Dermis microvascular lymphatic vessel endothelial cell (primary cell): ENCODE measurements around the gene CEP112. TPM values are rescaled to one million over a fixed set of nuclear protein-coding genes. Genes with fewer than 3 reads are reported as not detected.
"Not testable (repeated sequence)": the region's sequence is repeated elsewhere in the genome, so short reads cannot be mapped to it uniquely, and the experiment has no call there.

Experiments
- DNase-seq, 2 donors: peaks; one replicate each; pipeline versions ENCODE4 v3.0.0 to v3.0.0-alpha.2; 2010; ENCODE audit warnings: low read depth in 2 of 2
- total RNA-seq: library from RNA; depleted of rRNA; stranded (reverse); fragments of >200 nt; gene quantifications from 2 replicates; pipeline ENCODE4 v1.2.1, GENCODE V29; 2014

Gene CEP112
- total RNA-seq, 1 donor from 2014 or later: 5.0 TPM

GRCh38 chr17:65892912-65893377, 299.0 kb downstream of the CEP112 start:
- no peak for DNase-seq

- DNase-seq: no peak
Measured at GRCh38 chr17:65891231-65891735, 300.6 kb downstream of the CEP112 start.

- DNase-seq: no peak
Measured at GRCh38 chr17:65888649-65889048, 303.3 kb downstream of the CEP112 start.

- DNase-seq: no peak
Measured at GRCh38 chr17:65886315-65887245, 305.4 kb downstream of the CEP112 start.

- DNase-seq: no peak
Measured at GRCh38 chr17:65885541-65886312, 306.2 kb downstream of the CEP112 start.

- DNase-seq: no peak
Measured at GRCh38 chr17:65876985-65877384, 314.9 kb downstream of the CEP112 start.

- DNase-seq: no peak
Measured at GRCh38 chr17:65868881-65869280, 323.1 kb downstream of the CEP112 start.

GRCh38 chr17:65867014-65867413, 324.9 kb downstream of the CEP112 start:
- DNase-seq: no peak

- no peak for DNase-seq
Measured at GRCh38 chr17:65865715-65866425, 326.1 kb downstream of the CEP112 start.

- no peak for DNase-seq
Measured at GRCh38 chr17:65864394-65864793, 327.5 kb downstream of the CEP112 start.

- DNase-seq: no peak
Measured at GRCh38 chr17:65857718-65858117, 334.2 kb downstream of the CEP112 start.

GRCh38 chr17:65856865-65857264, 335.1 kb downstream of the CEP112 start:
- DNase-seq: no peak

- no peak for DNase-seq
Measured at GRCh38 chr17:65855675-65856074, 336.3 kb downstream of the CEP112 start.

- DNase-seq: peak in 1 of 2 donors; percentile 53
Measured at GRCh38 chr17:65855245-65855644, 336.7 kb downstream of the CEP112 start.

GRCh38 chr17:65853816-65854215, 338.1 kb downstream of the CEP112 start:
- DNase-seq: no peak

- DNase-seq: no peak
Measured at GRCh38 chr17:65852911-65853310, 339.0 kb downstream of the CEP112 start.

GRCh38 chr17:65851965-65852736, 339.8 kb downstream of the CEP112 start:
- no peak for DNase-seq

- DNase-seq: peak in 1 of 2 donors; percentile 29
Measured at GRCh38 chr17:65850486-65850885, 341.4 kb downstream of the CEP112 start.

GRCh38 chr17:65848751-65849150, 343.2 kb downstream of the CEP112 start:
- DNase-seq: no peak

GRCh38 chr17:65841089-65841488, 350.8 kb downstream of the CEP112 start:
- DNase-seq: no peak

- DNase-seq: not testable (repeated sequence)
Measured at GRCh38 chr17:65837232-65837631, 354.7 kb downstream of the CEP112 start.
